Astrocyte (in vitro differentiated cells and primary cell): ENCODE data around the gene MS4A4E. TPM values are rescaled to one million over a fixed set of nuclear protein-coding genes. Genes with fewer than 3 reads are reported as not detected.

Experiments
- DNase-seq: peaks from one replicate; pipeline ENCODE4 v3.0.0-alpha.2; 2010; ENCODE audit warnings: low read depth
- FAIRE-seq: peaks from 2 replicates; lab custom pipeline; 2011; peaks lifted over from hg19 to GRCh38; lab: Jason Lieb, UNC
- H2AFZ ChIP-seq: 2 replicates; pipeline ENCODE4 v1.6.0; 2012; ENCODE audit warnings: low read depth, low read length, inconsistent platforms
- H3K27ac ChIP-seq: 2 replicates; pipeline ENCODE4 v1.5.1; 2011; ENCODE audit warnings: low read depth, low read length, inconsistent platforms
- H3K27me3 ChIP-seq: 2 replicates; pipeline ENCODE4 v1.6.0; 2011; ENCODE audit warnings: low read length, inconsistent platforms; ENCODE audit not compliant: insufficient read depth
- H3K36me3 ChIP-seq: 2 replicates; pipeline ENCODE4 v1.5.1; 2011; ENCODE audit warnings: low read length, inconsistent platforms; ENCODE audit not compliant: insufficient read depth
- H3K4me1 ChIP-seq: 2 replicates; pipeline ENCODE4 v1.5.1; 2011; ENCODE audit warnings: low read length, inconsistent platforms; ENCODE audit not compliant: insufficient read depth
- H3K4me2 ChIP-seq: 2 replicates; pipeline ENCODE4 v1.6.0; 2012; ENCODE audit warnings: low read length, inconsistent platforms
- H3K4me3 ChIP-seq: 2 replicates; pipeline ENCODE4 v1.5.1; 2011; ENCODE audit warnings: low read depth, mild to moderate bottlenecking, low read length, inconsistent platforms; ENCODE audit not compliant: insufficient read depth
- H3K79me2 ChIP-seq: 2 replicates; pipeline ENCODE4 v1.6.0; 2012; ENCODE audit warnings: mild to moderate bottlenecking, low read length, inconsistent platforms; ENCODE audit not compliant: insufficient read depth
- H3K9ac ChIP-seq: 2 replicates; pipeline ENCODE4 v1.6.0; 2012; ENCODE audit warnings: mild to moderate bottlenecking, low read length, inconsistent platforms
- H3K9me3 ChIP-seq: 2 replicates; pipeline ENCODE4 v1.5.1; 2012; ENCODE audit warnings: low read depth, mild to moderate bottlenecking, low read length, inconsistent platforms; ENCODE audit not compliant: insufficient read depth
- H4K20me1 ChIP-seq: 2 replicates; pipeline ENCODE4 v1.6.0; 2012; ENCODE audit warnings: low read length, inconsistent platforms; ENCODE audit not compliant: insufficient read depth
- H3K27ac Mint-ChIP-seq: one replicate; pipeline ENCODE4 v1.8.0; 2021; ENCODE audit warnings: mild to moderate bottlenecking, mixed read lengths; ENCODE audit not compliant: unreplicated experiment
- H3K27me3 Mint-ChIP-seq: one replicate; pipeline ENCODE4 v1.8.0; 2021; ENCODE audit warnings: low read depth, mixed read lengths; ENCODE audit not compliant: unreplicated experiment
- H3K36me3 Mint-ChIP-seq: one replicate; pipeline ENCODE4 v1.8.0; 2021; ENCODE audit warnings: low read depth, mixed read lengths; ENCODE audit not compliant: unreplicated experiment
- H3K4me1 Mint-ChIP-seq: one replicate; pipeline ENCODE4 v1.8.0; 2021; ENCODE audit warnings: low read depth, mixed read lengths; ENCODE audit not compliant: unreplicated experiment
- H3K4me3 Mint-ChIP-seq: one replicate; pipeline ENCODE4 v1.8.0; 2021; ENCODE audit warnings: mild to moderate bottlenecking, moderate library complexity, mixed read lengths; ENCODE audit not compliant: unreplicated experiment
- H3K9me3 Mint-ChIP-seq: one replicate; pipeline ENCODE4 v1.8.0; 2021; ENCODE audit warnings: mild to moderate bottlenecking, mixed read lengths; ENCODE audit not compliant: unreplicated experiment
- EZH2 ChIP-seq: IDR thresholded peaks from 2 replicates; pipeline ENCODE4 v1.6.1; 2012; ENCODE audit warnings: mild to moderate bottlenecking, low read length, inconsistent platforms; ENCODE audit not compliant: insufficient read depth
- total RNA-seq: library from RNA; stranded (reverse); gene quantifications from 2 replicates; pipeline ENCODE4 v1.2.1, GENCODE V29; 2021
- TF ChIP-seq, protein P1 (sequence below): IDR thresholded peaks from 2 replicates; pipeline ENCODE4 v1.5.1; 2011; ENCODE audit warnings: low read depth, mild to moderate bottlenecking, inconsistent platforms, low read length, moderate library complexity; ENCODE audit not compliant: insufficient read depth

MS4A4E gene
- total RNA-seq, 1 donor from 2014 or later: not detected

DNA sequence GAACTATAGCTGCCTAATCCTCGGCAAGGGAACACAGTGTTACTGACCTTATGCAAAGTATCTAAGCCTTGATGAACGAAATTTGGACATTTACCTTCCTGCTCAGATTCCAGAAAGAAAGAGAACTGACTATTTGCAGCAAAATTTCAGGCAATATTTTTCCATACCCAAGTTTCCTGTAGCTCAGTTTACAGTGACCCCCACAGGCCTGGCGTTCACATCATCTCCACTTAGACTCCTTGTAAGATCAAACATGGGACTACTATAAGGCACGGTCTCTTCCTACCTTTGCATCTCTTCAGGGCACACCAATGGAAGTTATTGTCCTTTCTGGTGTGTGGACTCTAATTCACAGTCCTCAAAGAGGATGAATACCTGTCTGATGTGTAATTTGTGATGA is 81.2 kb downstream of the MS4A4E start:
- Histone ChIP-seq H3K4me2 (no peak overlapping the region), H3K9ac (no peak overlapping the region), H3K4me3 (no peak overlapping the region), H3K27ac (no peak overlapping the region), H3K4me1 (no peaks in the 10 kb centered on the region), H3K79me2 (no peaks in the 10 kb centered on the region), H3K27me3 (no peaks in the 10 kb centered on the region), H3K9me3 (no peaks in the 10 kb centered on the region), H3K36me3 (no peaks in the 10 kb centered on the region), H2AFZ (no peak overlapping the region), H4K20me1 (no peaks in the 10 kb centered on the region)
- FAIRE-seq (no peak), DNase-seq (no peak)
- no peaks in the 10 kb centered on the region for H3K36me3 Mint-ChIP-seq
- no peak overlapping the region for H3K4me3 Mint-ChIP-seq
- no peak for TF ChIP-seq EZH2
- TF ChIP-seq, protein P1, sequence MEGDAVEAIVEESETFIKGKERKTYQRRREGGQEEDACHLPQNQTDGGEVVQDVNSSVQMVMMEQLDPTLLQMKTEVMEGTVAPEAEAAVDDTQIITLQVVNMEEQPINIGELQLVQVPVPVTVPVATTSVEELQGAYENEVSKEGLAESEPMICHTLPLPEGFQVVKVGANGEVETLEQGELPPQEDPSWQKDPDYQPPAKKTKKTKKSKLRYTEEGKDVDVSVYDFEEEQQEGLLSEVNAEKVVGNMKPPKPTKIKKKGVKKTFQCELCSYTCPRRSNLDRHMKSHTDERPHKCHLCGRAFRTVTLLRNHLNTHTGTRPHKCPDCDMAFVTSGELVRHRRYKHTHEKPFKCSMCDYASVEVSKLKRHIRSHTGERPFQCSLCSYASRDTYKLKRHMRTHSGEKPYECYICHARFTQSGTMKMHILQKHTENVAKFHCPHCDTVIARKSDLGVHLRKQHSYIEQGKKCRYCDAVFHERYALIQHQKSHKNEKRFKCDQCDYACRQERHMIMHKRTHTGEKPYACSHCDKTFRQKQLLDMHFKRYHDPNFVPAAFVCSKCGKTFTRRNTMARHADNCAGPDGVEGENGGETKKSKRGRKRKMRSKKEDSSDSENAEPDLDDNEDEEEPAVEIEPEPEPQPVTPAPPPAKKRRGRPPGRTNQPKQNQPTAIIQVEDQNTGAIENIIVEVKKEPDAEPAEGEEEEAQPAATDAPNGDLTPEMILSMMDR: no peak
- H3K27ac Mint-ChIP-seq: no peak overlapping the region
- H3K9me3 Mint-ChIP-seq: peaks cover 1% of the 10 kb centered on the region
- peaks cover 6% of the 10 kb centered on the region for H3K4me1 Mint-ChIP-seq
- no peaks in the 10 kb centered on the region for H3K27me3 Mint-ChIP-seq

- Histone ChIP-seq H4K20me1 (no peaks in the 10 kb centered on the region), H3K4me2 (no peak overlapping the region), H3K27ac (no peak overlapping the region), H3K36me3 (no peaks in the 10 kb centered on the region), H2AFZ (no peak overlapping the region), H3K4me3 (no peak overlapping the region), H3K79me2 (no peaks in the 10 kb centered on the region), H3K4me1 (no peaks in the 10 kb centered on the region), H3K9ac (no peak overlapping the region), H3K9me3 (no peaks in the 10 kb centered on the region), H3K27me3 (no peaks in the 10 kb centered on the region)
- Mint-ChIP-seq H3K36me3 (no peaks in the 10 kb centered on the region), H3K27me3 (no peaks in the 10 kb centered on the region), H3K9me3 (peaks cover 1% of the 10 kb centered on the region), H3K4me3 (no peak overlapping the region), H3K4me1 (peaks cover 6% of the 10 kb centered on the region), H3K27ac (no peak overlapping the region)
- no peak for TF ChIP-seq EZH2
- TF ChIP-seq, protein P1: no peak
- FAIRE-seq (no peak), DNase-seq (no peak)
These were observed 81.8 kb downstream of the MS4A4E start for GRCh38 chr11:60161107-60161506.

GRCh38 chr11:60159868-60160267 is 83.1 kb downstream of the MS4A4E start:
- Histone ChIP-seq H3K9me3 (no peaks in the 10 kb centered on the region), H3K27ac (no peak overlapping the region), H3K4me2 (no peak overlapping the region), H3K4me3 (no peak overlapping the region), H3K79me2 (no peaks in the 10 kb centered on the region), H3K4me1 (no peaks in the 10 kb centered on the region), H2AFZ (no peak overlapping the region), H3K36me3 (no peaks in the 10 kb centered on the region), H4K20me1 (no peaks in the 10 kb centered on the region), H3K27me3 (no peaks in the 10 kb centered on the region), H3K9ac (no peak overlapping the region)
- TF ChIP-seq EZH2: no peak
- TF ChIP-seq, protein P1: no peak
- H3K27ac Mint-ChIP-seq: no peak overlapping the region
- FAIRE-seq: no peak
- no peaks in the 10 kb centered on the region for H3K4me1 Mint-ChIP-seq
- no peak for DNase-seq
- H3K36me3 Mint-ChIP-seq: no peaks in the 10 kb centered on the region
- peaks cover 1% of the 10 kb centered on the region for H3K9me3 Mint-ChIP-seq
- H3K27me3 Mint-ChIP-seq: no peaks in the 10 kb centered on the region
- H3K4me3 Mint-ChIP-seq: no peak overlapping the region
